ENCODE data around the gene ZAP70. TPM values are rescaled to one million over a fixed set of nuclear protein-coding genes. Genes with fewer than 3 reads are reported as not detected.

ZAP70 gene
- total and polyA plus RNA-seq, 2 donors (not counting 1 experiment from before 2014, with no cell fraction given): 3.4 to 20.5 TPM

- POLR2A ChIA-PET: no interaction called here
- no peak for ATAC-seq (ENCODE audit: low read depth)
- Histone ChIP-seq H2AFZ (ENCODE audit: insufficient read depth, low read depth, low read length, poor library complexity, severe bottlenecking) (no peak overlapping the region), H3K79me2 (ENCODE audit: control insufficient read depth, insufficient read depth, low read length) (no peaks in the 10 kb centered on the region), H3K4me1 (ENCODE audit: control insufficient read depth in 2 of 2, insufficient read depth in 2 of 2, low read length in 2 of 2) (no peaks in the 10 kb centered on the region), H3K36me3 (replicated peaks in 1 of 2; ENCODE audit: control extremely low read depth in 1 of 2, control insufficient read depth in 1 of 2, extremely low read depth in 1 of 2, insufficient read depth in 2 of 2, low read length in 1 of 2) (no peaks in the 10 kb centered on the region), H3K4me2 (replicated peaks; ENCODE audit: low read depth, low read length, poor library complexity, severe bottlenecking) (no peak overlapping the region), H3K9ac (ENCODE audit: low read length) (no peak overlapping the region), H3K4me3 (ENCODE audit: control extremely low read depth in 1 of 5, extremely low read depth in 1 of 5, insufficient read depth in 1 of 5, low read depth in 2 of 5, low read length in 4 of 5) (no peak overlapping the region), H4K20me1 (ENCODE audit: control insufficient read depth, insufficient read depth, low read length, poor library complexity, severe bottlenecking) (no peaks in the 10 kb centered on the region), H3K27me3 (replicated peaks in 1 of 4; ENCODE audit: control extremely low read depth in 1 of 4, control insufficient read depth in 3 of 4, insufficient read depth in 4 of 4, low read length in 3 of 4) (no peaks in the 10 kb centered on the region), H3K9me3 (ENCODE audit: control extremely low read depth in 1 of 3, control insufficient read depth in 2 of 3, insufficient read depth in 1 of 3, low read length in 2 of 3) (peaks cover 0 to 11% (median 5%) of the 10 kb centered on the region in 3 donors), H3K27ac (ENCODE audit: low read length in 2 of 2) (no peak overlapping the region)
- Mint-ChIP-seq H3K4me3 (no peak overlapping the region), H3K4me1 (no peaks in the 10 kb centered on the region), H3K27me3 (peaks cover 4% of the 10 kb centered on the region), H3K27ac (no peak overlapping the region), H3K9me3 (ENCODE audit: insufficient read depth) (no peaks in the 10 kb centered on the region)
- TF ChIP-seq CTCF (IDR thresholded peaks at IDR 0.05): no peak
- TF ChIP-seq EZH2 (IDR thresholded peaks at IDR 0.05; ENCODE audit: borderline replicate concordance, insufficient read depth, low read depth, low read length, poor library complexity, severe bottlenecking): no peak
- CTCF ChIA-PET: no interaction called here
- WGBS (ENCODE audit: insufficient coverage): 95% methylated on average over 26 of the region's 28 CpGs
- intact Hi-C loops (cut with micrococcal nuclease): no loop called here
- no peak for DNase-seq
These were observed 19.3 kb downstream of the ZAP70 start for GRCh38 chr2:97732436-97733340.

GRCh38 chr2:97733341-97734035 lies 20.1 kb downstream of the ZAP70 start:
- Histone ChIP-seq H3K36me3 (replicated peaks in 1 of 2; ENCODE audit: control extremely low read depth in 1 of 2, control insufficient read depth in 1 of 2, extremely low read depth in 1 of 2, insufficient read depth in 2 of 2, low read length in 1 of 2) (no peaks in the 10 kb centered on the region), H3K79me2 (ENCODE audit: control insufficient read depth, insufficient read depth, low read length) (no peaks in the 10 kb centered on the region), H3K4me3 (ENCODE audit: control extremely low read depth in 1 of 5, extremely low read depth in 1 of 5, insufficient read depth in 1 of 5, low read depth in 2 of 5, low read length in 4 of 5) (no peak overlapping the region), H3K27me3 (replicated peaks in 1 of 4; ENCODE audit: control extremely low read depth in 1 of 4, control insufficient read depth in 3 of 4, insufficient read depth in 4 of 4, low read length in 3 of 4) (no peaks in the 10 kb centered on the region), H3K4me2 (replicated peaks; ENCODE audit: low read depth, low read length, poor library complexity, severe bottlenecking) (no peak overlapping the region), H4K20me1 (ENCODE audit: control insufficient read depth, insufficient read depth, low read length, poor library complexity, severe bottlenecking) (no peaks in the 10 kb centered on the region), H3K9ac (ENCODE audit: low read length) (no peak overlapping the region), H2AFZ (ENCODE audit: insufficient read depth, low read depth, low read length, poor library complexity, severe bottlenecking) (no peak overlapping the region), H3K4me1 (ENCODE audit: control insufficient read depth in 2 of 2, insufficient read depth in 2 of 2, low read length in 2 of 2) (no peaks in the 10 kb centered on the region), H3K27ac (ENCODE audit: low read length in 2 of 2) (no peak overlapping the region), H3K9me3 (ENCODE audit: control extremely low read depth in 1 of 3, control insufficient read depth in 2 of 3, insufficient read depth in 1 of 3, low read length in 2 of 3) (peaks cover 0 to 11% (median 5%) of the 10 kb centered on the region in 3 donors)
- H3K4me1 Mint-ChIP-seq: no peaks in the 10 kb centered on the region
- ATAC-seq (ENCODE audit: low read depth): no peak
- H3K27ac Mint-ChIP-seq: no peak overlapping the region
- WGBS (ENCODE audit: insufficient coverage): 90% methylated on average over 18 of the region's 20 CpGs
- POLR2A ChIA-PET: no interaction called here
- intact Hi-C loops (cut with micrococcal nuclease): no loop called here
- no peak overlapping the region for H3K4me3 Mint-ChIP-seq
- TF ChIP-seq CTCF (IDR thresholded peaks at IDR 0.05) (no peak), EZH2 (IDR thresholded peaks at IDR 0.05; ENCODE audit: borderline replicate concordance, insufficient read depth, low read depth, low read length, poor library complexity, severe bottlenecking) (no peak)
- H3K9me3 Mint-ChIP-seq (ENCODE audit: insufficient read depth): no peaks in the 10 kb centered on the region
- CTCF ChIA-PET: no interaction called here
- H3K27me3 Mint-ChIP-seq: peaks cover 4% of the 10 kb centered on the region
- no peak for DNase-seq
